IMR-90 (cell line): ENCODE results near the gene PTCH2. TPM values are rescaled to one million over a fixed set of nuclear protein-coding genes. Genes with fewer than 3 reads are reported as not detected.

ENCODE experiments used
- ATAC-seq: fragments of 200-7000 bp; cut with Tn5 transposase; 2 replicates; pipeline ENCODE4 v1.9.1; 2020; ENCODE audit warnings: low read depth, mild to moderate bottlenecking, moderate library complexity
- BruUV-seq: library from RNA; stranded (reverse); fragments of 400-500 nt; replicated peaks from 2 replicates; lab custom pipeline; 2021; lab: Mats Ljungman, UMichigan
- CTCF ChIA-PET: fragments of 300-600 bp; formaldehyde crosslinking; extraction: SDS; loops from one replicate; lab custom pipeline; 2021; ENCODE audit warnings: antibody characterized with exemption; lab: Yijun Ruan, JAX
- POLR2A ChIA-PET: fragments of 300-600 bp; sonication (Branson Sonifier 250); formaldehyde crosslinking; loops from one replicate; lab custom pipeline; 2022; ENCODE audit warnings: antibody characterized with exemption; ENCODE audit not compliant: unreplicated experiment; lab: Charles Lee
- DNase-seq: peaks from one replicate; pipeline ENCODE4 v3.0.0; 2013
- H2AFZ ChIP-seq: replicated peaks from 2 replicates; pipeline ENCODE3; 2013; ENCODE audit warnings: low read length, mild to moderate bottlenecking; ENCODE audit not compliant: poor library complexity
- H2AK5ac ChIP-seq: 2 replicates; pipeline ENCODE4 v1.6.1; 2013; ENCODE audit warnings: low read depth, low read length, inconsistent platforms
- H2AK9ac ChIP-seq: replicated peaks from 2 replicates; pipeline ENCODE3; 2013; ENCODE audit warnings: mild to moderate bottlenecking, low read depth, low read length, moderate library complexity; ENCODE audit not compliant: poor library complexity
- H2BK120ac ChIP-seq: 2 replicates; pipeline ENCODE4 v1.6.1; 2013; ENCODE audit warnings: low read depth, low read length, inconsistent platforms
- H2BK15ac ChIP-seq: 3 replicates; pipeline ENCODE4 v1.6.1; 2013; ENCODE audit warnings: low read depth, low read length, inconsistent platforms
- H2BK20ac ChIP-seq: 2 replicates; pipeline ENCODE4 v1.6.1; 2013; ENCODE audit warnings: low read depth, mild to moderate bottlenecking, inconsistent platforms, low read length, moderate library complexity
- H2BK5ac ChIP-seq: 2 replicates; pipeline ENCODE4 v1.6.1; 2013; ENCODE audit warnings: mild to moderate bottlenecking, low read depth, low read length, inconsistent platforms; ENCODE audit not compliant: poor library complexity, severe bottlenecking
- H3K14ac ChIP-seq: replicated peaks from 2 replicates; pipeline ENCODE4 v1.6.1; 2013; ENCODE audit warnings: low read depth, low read length, inconsistent platforms
- H3K18ac ChIP-seq: 2 replicates; pipeline ENCODE4 v1.6.1; 2013; ENCODE audit warnings: low read depth, low read length, control low read depth
- H3K23ac ChIP-seq: 2 replicates; pipeline ENCODE4 v1.6.1; 2013; ENCODE audit warnings: low read depth, low read length, inconsistent platforms
- H3K27ac ChIP-seq: 2 replicates; pipeline ENCODE4 v1.5.1; 2013; ENCODE audit warnings: mild to moderate bottlenecking, control low read depth, low read length; ENCODE audit not compliant: insufficient read depth
- H3K27me3 ChIP-seq: 2 replicates; pipeline ENCODE4 v1.6.1; 2013; ENCODE audit warnings: low read length; ENCODE audit not compliant: control insufficient read depth, insufficient read depth
- H3K36me3 ChIP-seq: 2 replicates; pipeline ENCODE4 v1.6.1; 2013; ENCODE audit warnings: low read length, mixed read lengths; ENCODE audit not compliant: control insufficient read depth, insufficient read depth
- H3K4ac ChIP-seq: 2 replicates; pipeline ENCODE4 v1.6.1; 2013; ENCODE audit warnings: low read depth, low read length, inconsistent platforms
- H3K4me1 ChIP-seq: 2 replicates; pipeline ENCODE4 v1.6.1; 2013; ENCODE audit warnings: low read length, mixed read lengths; ENCODE audit not compliant: control insufficient read depth, insufficient read depth
- H3K4me2 ChIP-seq: 2 replicates; pipeline ENCODE4 v1.6.1; 2013; ENCODE audit warnings: low read depth, mild to moderate bottlenecking, control low read depth, low read length, moderate library complexity
- H3K4me3 ChIP-seq: 2 replicates; pipeline ENCODE4 v1.5.1; 2013; ENCODE audit warnings: low read depth, mild to moderate bottlenecking, control low read depth, low read length, moderate library complexity; ENCODE audit not compliant: insufficient read depth
- H3K56ac ChIP-seq: 2 replicates; pipeline ENCODE4 v1.6.1; 2013; ENCODE audit warnings: low read length, inconsistent platforms; ENCODE audit not compliant: insufficient read depth; ENCODE audit errors: extremely low read depth
- H3K79me1 ChIP-seq, 2 experiments: 2 replicates each; pipeline ENCODE4 v1.6.1; 2013; ENCODE audit warnings: low read length in 2 of 2, inconsistent platforms in 1 of 2, low read depth in 1 of 2
- H3K9ac ChIP-seq: 2 replicates; pipeline ENCODE4 v1.6.1; 2013; ENCODE audit warnings: low read depth, low read length, control low read depth
- H3K9me1 ChIP-seq: 2 replicates; pipeline ENCODE4 v1.6.1; 2013; ENCODE audit warnings: low read length, inconsistent platforms; ENCODE audit not compliant: insufficient read depth
- H3K9me3 ChIP-seq: 2 replicates; pipeline ENCODE4 v1.6.1; 2013; ENCODE audit warnings: low read length; ENCODE audit not compliant: control insufficient read depth, insufficient read depth
- H4K20me1 ChIP-seq: 2 replicates; pipeline ENCODE4 v1.6.1; 2013; ENCODE audit warnings: low read length, inconsistent platforms; ENCODE audit not compliant: insufficient read depth
- H4K5ac ChIP-seq: 2 replicates; pipeline ENCODE4 v1.6.1; 2013; ENCODE audit warnings: mild to moderate bottlenecking, low read depth, low read length, control low read depth
- H4K8ac ChIP-seq, 2 experiments: 2 replicates each; pipeline ENCODE4 v1.6.1; 2013; ENCODE audit warnings: low read depth in 2 of 2, low read length in 2 of 2, control low read depth in 1 of 2, inconsistent platforms in 1 of 2
- H4K91ac ChIP-seq: 2 replicates; pipeline ENCODE4 v1.6.1; 2013; ENCODE audit warnings: low read depth, low read length, inconsistent platforms; ENCODE audit not compliant: insufficient read depth
- BHLHE40 ChIP-seq: fragments of 150-350 bp; IDR thresholded peaks from 2 replicates; pipeline ENCODE4 v1.6.1; 2016; ENCODE audit warnings: mild to moderate bottlenecking, low read depth, low read length
- CEBPB ChIP-seq: IDR thresholded peaks from 2 replicates; pipeline ENCODE4 v1.6.1; 2012; ENCODE audit warnings: low read depth, low read length, improper control_type of control experiment
- FOS ChIP-seq: fragments of 150-350 bp; IDR thresholded peaks from 2 replicates; pipeline ENCODE4 v1.6.1; 2016; ENCODE audit warnings: low read depth, low read length
- MAFK ChIP-seq: IDR thresholded peaks from 2 replicates; pipeline ENCODE4 v1.6.1; 2012; ENCODE audit warnings: low read depth, low read length, improper control_type of control experiment
- MXI1 ChIP-seq: IDR thresholded peaks from 2 replicates; pipeline ENCODE4 v1.6.1; 2012; ENCODE audit warnings: low read depth, mild to moderate bottlenecking, low read length, moderate library complexity, borderline replicate concordance
- NFE2L2 ChIP-seq: fragments of 150-350 bp; IDR thresholded peaks from 2 replicates; pipeline ENCODE4 v1.6.1; 2016; ENCODE audit warnings: low read depth, mild to moderate bottlenecking, low read length
- RCOR1 ChIP-seq: IDR thresholded peaks from 2 replicates; pipeline ENCODE4 v1.6.1; 2012; ENCODE audit warnings: mild to moderate bottlenecking, low read length, improper control_type of control experiment; ENCODE audit not compliant: insufficient replicate concordance
- RFX5 ChIP-seq: IDR thresholded peaks from 2 replicates; pipeline ENCODE4 v1.8.0; 2012; ENCODE audit warnings: low read depth, mild to moderate bottlenecking, low read length, moderate library complexity
- SMC3 ChIP-seq: fragments of 150-350 bp; IDR thresholded peaks from 2 replicates; pipeline ENCODE4 v1.6.1; 2016; ENCODE audit warnings: low read depth, mild to moderate bottlenecking, antibody characterized with exemption, low read length, moderate library complexity
- USF2 ChIP-seq: fragments of 150-350 bp; IDR thresholded peaks from 2 replicates; pipeline ENCODE4 v1.6.1; 2017; ENCODE audit warnings: mild to moderate bottlenecking, antibody characterized with exemption, low read length, low read depth
- WGBS, 2 experiments: methylation state at CpG; one replicate each; pipeline versions ENCODE4 v1.1.5 to v1.1.7; 2013; ENCODE audit warnings: missing lambda C conversion rate in 2 of 2; ENCODE audit not compliant: insufficient read length in 1 of 2; ENCODE audit errors: extremely low coverage in 2 of 2; 5-methylcytosine and 5-hydroxymethylcytosine counted together
- dilution Hi-C: fragments of 300-500 bp; cut with HindIII; formaldehyde crosslinking; loops from one replicate; pipeline ENCODE4 v1.14.3; 2018; ENCODE audit warnings: low sequenced_read_pairs; ENCODE audit not compliant: unreplicated experiment
- in situ Hi-C: fragments of 300-500 bp; cut with MboI; formaldehyde crosslinking; loops from 3 replicates; pipeline ENCODE4 v1.14.3; 2019; ENCODE audit warnings: low sequenced_read_pairs, inconsistent platforms, mixed read lengths
- intact Hi-C: fragments of 100-400 bp; cut with micrococcal nuclease; formaldehyde crosslinking; loops from 2 replicates; pipeline ENCODE4 v1.10.0; 2022
- polyA plus RNA-seq, 3 experiments: library from polyadenylated mRNA; depleted of rRNA; stranded (reverse); fragments of >200 nt; gene quantifications; 2 replicates each; pipeline ENCODE4 v1.2.3, GENCODE V29; 2012; ENCODE audit warnings: low replicate concordance in 1 of 3
- total RNA-seq: library from RNA; depleted of rRNA; stranded (reverse); fragments of >200 nt; gene quantifications from 2 replicates; pipeline ENCODE4 v1.2.3, GENCODE V29; 2012

The PTCH2 gene
- total and polyA plus RNA-seq, 2 of the 4 experiments (the other 2 are of a cell fraction), result under 0.01 to 0.56 TPM

- H3K23ac ChIP-seq, result peak overlapping the region; percentile 56
- peak overlapping the region; percentile 23 for H2AK9ac ChIP-seq
- H3K14ac ChIP-seq, result no peak overlapping the region
- ChIA-PET POLR2A (no interaction called here), CTCF (interaction anchor here (0.6 kb wide), 1 partner anchor 15 kb away, joined by 4 read pairs; no protein-coding TSS in a partner anchor)
- H3K9me1 ChIP-seq, result peaks cover 12% of the 10 kb centered on the region
- in situ Hi-C loops, result no loop called here
- H2BK5ac ChIP-seq, result no peak overlapping the region
- dilution Hi-C loops, result no loop called here
- H3K9ac ChIP-seq, result no peak overlapping the region
- H3K56ac ChIP-seq, result no peak overlapping the region
- H3K18ac ChIP-seq, result no peak overlapping the region
- intact Hi-C loops, result loop anchor here (10.0 kb wide), 1 partner anchor 501 kb away; no protein-coding TSS in a partner anchor
- H2BK15ac ChIP-seq, result no peak overlapping the region
- H4K91ac ChIP-seq, result no peak overlapping the region
- no peak overlapping the region for H2BK20ac ChIP-seq
- H3K4me2 ChIP-seq, result no peak overlapping the region
- H3K4me1 ChIP-seq, result peaks cover 27% of the 10 kb centered on the region
- no CpG with 5 or more reads among the region's 13 CpGs for WGBS, 2 experiments
- no peak overlapping the region for H2AFZ ChIP-seq
- H3K36me3 ChIP-seq, result peaks cover 37% of the 10 kb centered on the region
- H2AK5ac ChIP-seq, result no peak overlapping the region
- no TSS peak for BruUV-seq
- H3K9me3 ChIP-seq, result no peaks in the 10 kb centered on the region
- TF ChIP-seq CEBPB (no peak), SMC3 (no peak), BHLHE40 (no peak), RFX5 (no peak), NFE2L2 (no peak), MXI1 (no peak), FOS (no peak), MAFK (no peak), RCOR1 (no peak), USF2 (no peak)
- H3K27ac ChIP-seq, result no peak overlapping the region
- H4K5ac ChIP-seq, result no peak overlapping the region
- no peak overlapping the region for H2BK120ac ChIP-seq
- ATAC-seq, result no peak
- H3K4me3 ChIP-seq, result no peak overlapping the region
- no peaks in the 10 kb centered on the region for H3K27me3 ChIP-seq
- no peak for DNase-seq
- H4K20me1 ChIP-seq, result peaks cover 29% of the 10 kb centered on the region
- H4K8ac ChIP-seq, result no peak overlapping the region
- H3K79me1 ChIP-seq, result peaks cover 15 to 45% of the 10 kb centered on the region in 2 experiments
- H3K4ac ChIP-seq, result peak overlapping the region; percentile 65
Measured at GRCh38 chr1:44803312-44804095, 39.5 kb downstream of the PTCH2 start.
